Kidney (tissue), 14 donors: ENCODE data around the gene TDRD6. TPM values are rescaled to one million over a fixed set of nuclear protein-coding genes. Genes with fewer than 3 reads are reported as not detected.

Experiments
- DNase-seq, 5 donors: peaks; one replicate each; pipeline ENCODE4 v3.0.0-alpha.2; 2013 to 2020
- FAIRE-seq: peaks from 2 replicates; lab custom pipeline; 2012; peaks lifted over from hg19 to GRCh38; lab: Jason Lieb, UNC
- H3K27ac ChIP-seq, 2 donors: one replicate each; pipeline ENCODE4 v1.7.0; 2013; ENCODE audit warnings: low read depth in 2 of 2, low read length in 2 of 2, inconsistent platforms in 1 of 2
- H3K27me3 ChIP-seq: one replicate; pipeline ENCODE4 v1.7.1; 2013; ENCODE audit warnings: low read length, inconsistent platforms; ENCODE audit not compliant: control insufficient read depth, insufficient read depth
- H3K36me3 ChIP-seq, 3 donors: one replicate each; pipeline versions ENCODE4 v1.7.0 to v1.7.1; 2013; ENCODE audit warnings: low read length in 3 of 3, control low read depth in 1 of 3, inconsistent platforms in 1 of 3; ENCODE audit not compliant: insufficient read depth in 3 of 3, control insufficient read depth in 2 of 3
- H3K4me1 ChIP-seq, 3 donors: one replicate each; pipeline versions ENCODE4 v1.7.0 to v1.7.1; 2013; ENCODE audit warnings: low read length in 3 of 3, inconsistent platforms in 1 of 3, low read depth in 1 of 3; ENCODE audit not compliant: control insufficient read depth in 2 of 3, insufficient read depth in 2 of 3
- H3K4me3 ChIP-seq, 3 donors: one replicate each; pipeline versions ENCODE4 v1.7.0 to v1.8.1; 2013; ENCODE audit warnings: low read length in 3 of 3, control low read depth in 1 of 3, inconsistent platforms in 1 of 3
- H3K9ac ChIP-seq, 3 donors: one replicate each; pipeline versions ENCODE4 v1.7.0 to v1.7.1; 2013; ENCODE audit warnings: low read length in 3 of 3, control low read depth in 1 of 3, inconsistent platforms in 1 of 3
- H3K9me3 ChIP-seq, 3 donors: one replicate each; pipeline versions ENCODE4 v1.7.0 to v1.7.1; 2013; ENCODE audit warnings: low read length in 3 of 3, control low read depth in 1 of 3, inconsistent platforms in 1 of 3; ENCODE audit not compliant: control insufficient read depth in 2 of 3, insufficient read depth in 1 of 3
- CTCF ChIP-seq: IDR thresholded peaks from 3 replicates; pipeline ENCODE4 v1.5.1; 2012; ENCODE audit warnings: mild to moderate bottlenecking, moderate library complexity, borderline replicate concordance; ENCODE audit not compliant: insufficient read depth; ENCODE audit errors: extremely low read depth
- intact Hi-C: fragments of 100-400 bp; cut with DNase I; formaldehyde crosslinking; loops from one replicate; pipeline ENCODE4 v1.11.1; 2022
- polyA plus RNA-seq: library from polyadenylated mRNA; stranded (reverse); fragments of 350-450 nt; fragmentation: Illumina TruSeq; extraction: RNeasy Lipid Tissue Mini Kit (QIAGEN cat#74804); gene quantifications from one replicate; pipeline ENCODE4 v1.2.3, GENCODE V29; 2014; ENCODE audit warnings: low read depth, low replicate concordance; ENCODE audit not compliant: insufficient read depth
- total RNA-seq: library from RNA; stranded (reverse); fragmentation: NEBNext Ultra II Directional; extraction: Animal tissue kit (Norgen Biotek cat#: 25700); gene quantifications from one replicate; pipeline ENCODE4 v1.2.1, GENCODE V29; 2021
- donor health status: control.
- donor health status: control.
- donor health status: control.
- donor health status: control.
- donor health status: control.
- donor health status: DM: yes; HTN: yes; CAD: no.
- donor health status: Normal renal cell carcinoma (clear cell type).

TDRD6 gene
- total and polyA plus RNA-seq, 2 donors from 2014 or later: 0.47 to 0.84 TPM

GRCh38 chr6:46690141-46690755, 2.6 kb downstream of the TDRD6 start:
- intact Hi-C loops: no loop called here
- no peak overlapping the region for H3K4me3 ChIP-seq
- no peaks in the 10 kb centered on the region for H3K27me3 ChIP-seq
- H3K27ac ChIP-seq: no peak overlapping the region
- H3K36me3 ChIP-seq: no peaks in the 10 kb centered on the region
- no peak overlapping the region for H3K9ac ChIP-seq
- DNase-seq: no peak
- H3K9me3 ChIP-seq: no peaks in the 10 kb centered on the region
- no peak for TF ChIP-seq CTCF
- H3K4me1 ChIP-seq: no peaks in the 10 kb centered on the region
- FAIRE-seq: no peak

DNA sequence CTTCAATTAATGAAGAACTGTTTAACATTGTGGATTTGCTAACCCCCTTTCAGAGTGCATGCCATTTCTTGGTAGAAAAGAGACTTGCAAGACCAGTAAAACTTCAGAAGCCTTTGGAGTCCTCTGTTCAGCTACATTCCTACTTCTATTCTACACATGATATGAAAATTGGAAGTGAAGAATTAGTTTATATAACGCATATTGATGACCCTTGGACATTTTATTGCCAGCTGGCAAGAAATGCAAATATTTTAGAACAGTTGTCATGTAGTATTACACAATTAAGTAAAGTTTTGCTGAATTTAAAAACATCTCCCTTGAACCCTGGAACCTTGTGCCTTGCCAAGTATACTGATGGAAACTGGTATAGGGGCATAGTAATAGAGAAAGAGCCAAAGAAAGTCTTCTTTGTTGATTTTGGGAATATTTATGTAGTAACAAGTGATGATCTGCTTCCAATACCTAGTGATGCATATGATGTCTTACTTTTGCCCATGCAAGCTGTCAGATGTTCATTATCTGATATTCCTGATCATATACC, 3.3 kb downstream of the TDRD6 start:
- no peak for FAIRE-seq
- intact Hi-C loops: no loop called here
- Histone ChIP-seq H3K9me3 (no peaks in the 10 kb centered on the region), H3K4me3 (no peak overlapping the region), H3K36me3 (no peaks in the 10 kb centered on the region), H3K4me1 (no peaks in the 10 kb centered on the region), H3K27ac (no peak overlapping the region), H3K9ac (no peak overlapping the region), H3K27me3 (no peaks in the 10 kb centered on the region)
- no peak for TF ChIP-seq CTCF
- DNase-seq: no peak

DNA sequence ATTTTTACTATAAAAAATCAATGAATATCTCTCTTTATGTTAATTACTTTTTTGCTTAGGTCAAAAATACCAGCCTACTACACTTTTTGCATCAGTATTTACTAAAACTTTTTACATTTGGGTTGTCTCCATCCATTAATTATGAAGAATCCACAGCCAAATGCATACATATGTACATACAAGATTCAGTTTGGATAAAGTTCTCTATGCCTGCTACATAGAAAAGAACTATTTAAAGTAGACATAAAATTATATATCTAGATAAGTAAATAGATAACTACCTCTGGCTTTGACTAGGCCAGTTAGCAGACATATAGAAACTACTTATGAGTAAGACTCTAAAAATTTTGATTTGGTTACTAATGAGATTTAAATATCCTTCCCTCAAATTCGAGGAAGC, 12.3 kb downstream of the TDRD6 start:
- intact Hi-C loops: no loop called here
- FAIRE-seq: no peak
- no peak for TF ChIP-seq CTCF

More for the DNA sequence above, 12.3 kb downstream of the TDRD6 start:
- H3K36me3 ChIP-seq: no peaks in the 10 kb centered on the region
- DNase-seq: no peak
- H3K4me1 ChIP-seq: no peaks in the 10 kb centered on the region
- no peak overlapping the region for H3K9ac ChIP-seq
- no peak overlapping the region for H3K4me3 ChIP-seq
- no peaks in the 10 kb centered on the region for H3K9me3 ChIP-seq
- no peak overlapping the region for H3K27ac ChIP-seq
- H3K27me3 ChIP-seq: no peaks in the 10 kb centered on the region
